Ishikawa (cell line): Measurements from ENCODE around the gene EFCAB5.

Experiments
- CEBPB ChIP-seq: IDR thresholded peaks from 2 replicates; pipeline ENCODE4 v1.6.1; 2012
- CREB1 ChIP-seq: IDR thresholded peaks from 2 replicates; pipeline ENCODE4 v1.6.1; 2012; ENCODE audit warnings: low read depth
- EGR1 ChIP-seq: IDR thresholded peaks from 2 replicates; pipeline ENCODE4 v1.6.1; 2012
- EP300 ChIP-seq: IDR thresholded peaks from 2 replicates; pipeline ENCODE4 v1.6.1; 2012; ENCODE audit warnings: borderline replicate concordance
- FOXM1 ChIP-seq: IDR thresholded peaks from 2 replicates; pipeline ENCODE4 v1.6.1; 2012; ENCODE audit warnings: low read depth, borderline replicate concordance
- MAX ChIP-seq: IDR thresholded peaks from 2 replicates; pipeline ENCODE4 v1.6.1; 2012
- NFIC ChIP-seq: IDR thresholded peaks from 2 replicates; pipeline ENCODE4 v1.6.1; 2012
- RAD21 ChIP-seq: IDR thresholded peaks from 2 replicates; pipeline ENCODE4 v1.6.1; 2012; ENCODE audit warnings: low read depth
- REST ChIP-seq: IDR thresholded peaks from 2 replicates; pipeline ENCODE4 v1.6.1; 2012; ENCODE audit warnings: low read depth, mild to moderate bottlenecking
- TAF1 ChIP-seq: IDR thresholded peaks from 2 replicates; pipeline ENCODE4 v1.6.1; 2012; ENCODE audit warnings: low read depth, mild to moderate bottlenecking
- TCF12 ChIP-seq: IDR thresholded peaks from 2 replicates; pipeline ENCODE4 v1.6.1; 2012; ENCODE audit warnings: low read depth
- TEAD4 ChIP-seq: IDR thresholded peaks from 2 replicates; pipeline ENCODE4 v1.6.1; 2012
- USF1 ChIP-seq: IDR thresholded peaks from 2 replicates; pipeline ENCODE4 v1.6.1; 2012
- YY1 ChIP-seq: IDR thresholded peaks from 2 replicates; pipeline ENCODE4 v1.6.1; 2012; ENCODE audit warnings: low read depth
- ZBTB7A ChIP-seq: IDR thresholded peaks from 2 replicates; pipeline ENCODE4 v1.6.1; 2012; ENCODE audit warnings: low read depth

The EFCAB5 gene

GRCh38 chr17:29905879-29906167, 35.6 kb upstream of the EFCAB5 start:
- TF ChIP-seq USF1, result no peak
- no peak for TF ChIP-seq MAX
- no peak for TF ChIP-seq TEAD4
- TF ChIP-seq TCF12, result no peak
- no peak for TF ChIP-seq YY1
- TF ChIP-seq ZBTB7A, result no peak
- TF ChIP-seq CREB1, result no peak
- TF ChIP-seq EGR1, result no peak

GRCh38 chr17:29906969-29907368, 34.5 kb upstream of the EFCAB5 start:
- TF ChIP-seq ZBTB7A (no peak), CEBPB (no peak), TEAD4 (no peak), EGR1 (no peak), MAX (no peak), FOXM1 (no peak), YY1 (no peak), TCF12 (no peak), REST (no peak)

- TF ChIP-seq TEAD4, result no peak
- TF ChIP-seq MAX, result no peak
- no peak for TF ChIP-seq ZBTB7A
- no peak for TF ChIP-seq EP300
- no peak for TF ChIP-seq USF1
- TF ChIP-seq TCF12, result no peak
- TF ChIP-seq RAD21, result no peak
- no peak for TF ChIP-seq FOXM1
- TF ChIP-seq EGR1, result no peak
- no peak for TF ChIP-seq CEBPB
- no peak for TF ChIP-seq CREB1
- TF ChIP-seq TAF1, result no peak
- TF ChIP-seq YY1, result no peak
- no peak for TF ChIP-seq REST
- no peak for TF ChIP-seq NFIC
Measured at GRCh38 chr17:29909236-29910003, 32.0 kb upstream of the EFCAB5 start.

- TF ChIP-seq EGR1 (no peak), EP300 (no peak), CEBPB (no peak), CREB1 (no peak), MAX (no peak), NFIC (no peak)
Measured at GRCh38 chr17:29911641-29912177, 29.7 kb upstream of the EFCAB5 start.

- TF ChIP-seq TAF1 (no peak), TCF12 (no peak), RAD21 (no peak), CREB1 (no peak), EGR1 (no peak), EP300 (no peak), USF1 (no peak), ZBTB7A (no peak), TEAD4 (no peak), MAX (no peak), FOXM1 (no peak), REST (no peak), NFIC (no peak), CEBPB (no peak), YY1 (no peak)
Measured at GRCh38 chr17:29914819-29915537, 26.5 kb upstream of the EFCAB5 start.
